HG03565 (cell line): ENCODE results near the gene TAMM41.
"Not testable (repeated sequence)": the region's sequence is repeated elsewhere in the genome, so short reads cannot be mapped to it uniquely, and the experiment has no call there.

Experiments
- ATAC-seq: cut with Tn5 transposase; IDR thresholded peaks from one replicate; pipeline ENCODE4 v1.9.1; 2021; ENCODE audit warnings: mild to moderate bottlenecking, moderate library complexity; ENCODE audit not compliant: unreplicated experiment

Gene TAMM41, protein sequence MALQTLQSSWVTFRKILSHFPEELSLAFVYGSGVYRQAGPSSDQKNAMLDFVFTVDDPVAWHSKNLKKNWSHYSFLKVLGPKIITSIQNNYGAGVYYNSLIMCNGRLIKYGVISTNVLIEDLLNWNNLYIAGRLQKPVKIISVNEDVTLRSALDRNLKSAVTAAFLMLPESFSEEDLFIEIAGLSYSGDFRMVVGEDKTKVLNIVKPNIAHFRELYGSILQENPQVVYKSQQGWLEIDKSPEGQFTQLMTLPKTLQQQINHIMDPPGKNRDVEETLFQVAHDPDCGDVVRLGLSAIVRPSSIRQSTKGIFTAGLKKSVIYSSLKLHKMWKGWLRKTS

DNA sequence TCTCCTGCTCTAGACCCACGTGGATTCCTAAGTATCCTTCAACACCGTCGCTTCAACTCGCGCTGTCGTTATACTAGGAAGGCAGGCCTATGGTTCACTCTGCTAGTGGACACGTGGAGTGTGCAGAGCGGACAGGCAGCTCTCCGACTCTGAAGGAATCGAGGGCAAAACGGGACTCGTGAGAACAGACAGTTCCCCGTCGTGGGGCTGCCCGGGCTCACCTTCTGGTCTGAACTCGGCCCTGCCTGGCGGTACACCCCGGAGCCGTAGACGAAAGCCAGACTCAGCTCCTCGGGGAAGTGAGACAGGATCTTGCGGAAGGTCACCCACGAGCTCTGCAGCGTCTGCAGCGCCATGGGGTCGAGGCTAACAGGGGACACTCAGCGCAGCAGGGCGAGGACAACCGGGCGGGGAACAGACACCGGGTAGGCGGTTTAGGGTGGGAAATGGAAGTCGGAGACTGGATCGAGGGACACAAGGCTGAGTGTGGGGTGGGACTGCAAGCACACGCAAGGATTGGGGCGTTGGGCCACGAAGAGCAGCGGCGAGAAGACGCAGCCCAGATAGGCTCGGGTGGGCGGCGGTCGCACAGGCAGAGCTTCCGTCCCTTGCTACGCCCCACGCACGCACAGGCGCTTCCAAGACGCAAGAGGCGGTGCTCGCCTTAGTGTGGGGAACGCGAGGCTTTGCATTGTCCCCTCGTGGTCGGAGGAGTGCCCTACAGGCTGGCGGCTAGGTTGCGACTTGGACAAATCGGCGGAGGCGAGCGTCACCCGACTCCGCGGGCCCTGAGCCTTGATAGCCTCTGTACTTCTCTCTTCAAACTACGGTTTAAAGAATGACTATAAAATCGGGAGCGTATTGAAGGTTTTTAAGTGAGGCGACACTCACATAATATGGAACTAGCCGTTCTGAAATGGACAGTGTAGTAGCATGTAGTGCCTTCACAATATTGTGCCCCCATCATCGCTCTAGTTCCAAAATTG lies at the start of gene TAMM41:
TSS of gene TAMM41 (minus strand) at position 605 of the 986 bp plus-strand sequence. CDS start at position 356, 249 bp downstream.
- peak; percentile 100 for ATAC-seq

DNA sequence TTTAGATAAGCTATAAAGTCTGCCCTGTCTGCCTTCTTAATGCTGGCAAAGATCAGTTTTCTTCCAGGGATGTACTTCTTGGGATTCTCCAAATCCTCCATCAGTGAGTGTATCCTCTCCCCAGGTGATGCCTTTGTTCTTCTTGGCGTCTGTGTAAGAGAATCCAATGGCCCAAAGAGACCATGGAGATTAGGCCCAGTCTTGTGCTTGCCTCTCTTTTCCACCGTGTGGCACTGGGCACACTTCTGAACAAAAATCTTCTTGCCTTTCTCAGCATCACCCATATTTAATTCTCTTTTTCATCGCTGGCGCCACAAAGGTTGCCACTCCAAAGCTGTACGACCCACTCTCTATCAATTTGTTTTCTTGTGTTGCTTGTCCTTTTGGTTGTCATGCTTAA lies 32.2 kb upstream of the TAMM41 start:
- no peak for ATAC-seq

DNA sequence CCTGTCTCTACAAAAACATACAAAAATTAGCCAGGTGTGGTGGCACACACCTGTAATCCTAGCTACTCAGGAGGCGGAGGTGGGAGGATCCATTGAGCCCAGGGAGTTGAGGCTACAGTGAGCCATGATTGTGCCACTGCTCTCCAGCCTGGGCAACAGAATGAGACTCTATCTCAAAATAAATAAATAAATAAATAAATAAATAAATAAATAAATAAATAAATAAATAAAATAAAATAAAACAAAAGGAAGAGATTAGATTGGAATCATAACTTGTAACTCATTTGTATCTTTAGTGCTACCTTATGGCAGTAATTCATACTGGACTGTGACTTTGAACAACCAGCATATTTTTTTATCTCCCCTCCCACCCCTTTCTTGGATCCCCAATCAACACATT lies 28.0 kb upstream of the TAMM41 start:
- ATAC-seq, result not testable (repeated sequence)

DNA sequence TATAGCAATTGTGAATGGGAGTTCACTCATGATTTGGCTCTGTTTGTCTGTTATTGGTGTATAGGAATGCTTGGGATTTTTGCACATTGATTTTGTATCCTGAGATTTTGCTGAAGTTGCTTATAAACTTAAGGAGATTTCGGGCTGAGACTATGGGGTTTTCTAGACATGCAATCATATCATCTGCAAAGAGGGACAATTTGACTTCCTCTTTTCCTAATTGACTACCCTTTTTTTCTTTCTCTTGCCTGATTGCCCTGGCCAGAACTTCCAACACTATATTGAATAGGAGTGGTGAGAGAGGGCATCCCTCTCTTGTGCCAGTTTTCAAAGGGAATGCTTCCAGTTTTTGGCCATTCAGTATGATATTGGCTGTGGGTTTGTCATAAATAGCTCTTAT lies 17.1 kb upstream of the TAMM41 start:
- not testable (repeated sequence) for ATAC-seq

DNA sequence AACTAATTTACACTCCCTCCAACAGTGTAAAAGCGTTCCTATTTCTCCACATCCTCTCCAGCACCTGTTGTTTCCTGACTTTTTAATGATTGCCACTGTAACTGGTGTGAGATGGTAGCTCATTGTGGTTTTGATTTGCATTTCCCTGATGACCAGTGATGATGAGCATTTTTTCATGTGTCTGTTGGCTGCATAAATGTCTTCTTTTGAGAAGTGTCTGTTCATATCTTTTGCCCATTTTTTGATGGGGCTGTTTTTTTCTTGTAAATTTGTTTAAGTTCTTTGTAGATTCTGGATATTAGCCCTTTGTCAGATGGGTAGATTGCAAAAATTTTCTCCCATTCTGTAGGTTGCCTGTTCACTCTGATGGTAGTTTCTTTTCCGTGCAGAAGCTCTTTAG lies 15.9 kb upstream of the TAMM41 start:
- not testable (repeated sequence) for ATAC-seq

DNA sequence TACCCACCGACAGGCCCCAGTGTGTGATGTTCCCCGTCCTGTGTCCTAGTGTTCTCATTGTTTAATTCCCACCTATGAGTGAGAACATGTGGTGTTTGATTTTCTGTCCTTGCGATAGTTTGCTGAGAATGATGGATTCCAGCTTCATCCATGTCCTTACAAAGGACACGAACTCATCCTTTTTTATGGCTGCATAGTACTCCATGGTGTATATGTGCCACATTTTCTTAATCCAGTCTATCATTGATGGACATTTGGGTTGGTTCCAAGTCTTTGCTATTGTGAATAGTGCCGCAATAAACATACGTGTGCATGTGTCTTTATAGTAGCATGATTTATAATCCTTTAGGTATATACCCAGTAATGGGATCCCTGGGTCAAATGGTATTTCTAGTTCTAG lies 15.5 kb upstream of the TAMM41 start:
- not testable (repeated sequence) for ATAC-seq

DNA sequence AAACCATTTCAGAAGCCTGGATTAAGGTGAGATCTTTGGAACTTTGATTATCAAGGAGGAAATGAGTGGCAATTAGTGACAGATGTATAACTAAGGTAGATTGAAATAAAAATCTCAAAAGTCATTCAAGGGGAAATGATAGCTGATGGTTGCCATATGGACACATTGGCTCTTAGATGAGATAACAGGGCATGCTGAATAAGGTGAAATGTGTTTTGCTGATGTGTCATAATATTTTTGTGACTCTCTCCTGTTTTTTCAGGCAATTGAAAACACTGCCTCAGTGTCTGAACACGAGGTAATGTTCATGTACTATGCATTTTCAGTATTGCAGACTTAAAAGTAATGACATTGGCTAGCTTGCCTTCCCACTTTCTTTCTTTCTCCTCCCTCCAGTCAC lies 13.5 kb upstream of the TAMM41 start:
- not testable (repeated sequence) for ATAC-seq

DNA sequence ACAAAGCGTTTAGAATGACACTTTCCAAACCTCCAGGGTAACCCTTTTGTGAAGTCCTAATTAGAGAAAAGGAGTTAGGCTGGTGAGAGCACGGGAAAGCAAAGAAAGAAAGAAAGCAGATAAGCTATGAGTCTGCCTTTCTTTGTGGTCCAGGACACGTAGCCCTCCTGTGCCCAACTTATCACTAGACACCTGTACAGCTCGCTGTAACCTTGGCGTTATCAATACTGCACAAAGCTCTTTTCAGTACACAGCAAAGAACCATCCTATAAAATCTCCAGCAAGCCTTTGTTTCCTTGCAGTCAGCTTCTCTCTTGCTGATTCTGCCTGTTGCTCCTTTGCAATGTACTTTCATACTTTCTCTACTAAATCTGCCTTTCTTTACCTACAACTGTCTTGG lies 6.8 kb upstream of the TAMM41 start:
- no peak for ATAC-seq

DNA sequence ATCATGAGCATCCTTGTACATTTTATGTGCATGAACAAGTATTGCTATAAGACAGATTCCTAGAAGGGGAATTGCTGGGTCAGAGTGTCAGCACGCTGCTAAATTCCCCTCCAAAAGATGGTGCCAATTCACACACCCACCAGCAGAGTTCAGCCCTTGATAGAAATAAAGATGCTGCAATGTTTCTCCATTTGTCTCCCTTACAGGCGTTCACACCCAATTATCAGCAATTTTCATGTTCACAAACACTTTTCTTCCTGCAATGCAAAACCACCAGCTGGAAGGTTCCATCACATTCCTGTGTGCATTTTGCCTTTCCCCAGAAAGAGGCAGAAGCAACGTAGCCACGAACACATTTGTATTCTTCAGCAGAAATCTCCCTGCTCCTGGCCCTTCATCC lies 3.3 kb upstream of the TAMM41 start:
- no peak for ATAC-seq

DNA sequence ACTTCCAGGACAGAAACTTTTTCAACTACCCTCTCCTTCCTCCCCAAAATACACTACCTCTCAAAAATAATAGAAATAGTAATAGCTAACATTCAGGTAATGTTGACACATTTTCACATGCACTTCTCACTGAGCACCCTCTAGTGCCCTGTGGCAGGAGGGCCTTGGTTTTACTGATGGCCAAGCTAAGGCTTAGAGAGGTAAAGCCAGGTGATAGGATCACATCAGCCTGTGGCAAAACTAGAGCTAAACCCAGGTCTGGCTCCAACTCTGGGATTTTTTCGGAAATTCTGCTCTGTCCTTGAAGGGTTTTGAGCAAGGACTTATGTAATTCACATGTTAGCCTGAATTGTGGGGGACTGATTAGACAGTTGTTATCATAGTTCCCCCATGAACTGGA lies 922 bp upstream of the TAMM41 start:
- ATAC-seq, result no peak

DNA sequence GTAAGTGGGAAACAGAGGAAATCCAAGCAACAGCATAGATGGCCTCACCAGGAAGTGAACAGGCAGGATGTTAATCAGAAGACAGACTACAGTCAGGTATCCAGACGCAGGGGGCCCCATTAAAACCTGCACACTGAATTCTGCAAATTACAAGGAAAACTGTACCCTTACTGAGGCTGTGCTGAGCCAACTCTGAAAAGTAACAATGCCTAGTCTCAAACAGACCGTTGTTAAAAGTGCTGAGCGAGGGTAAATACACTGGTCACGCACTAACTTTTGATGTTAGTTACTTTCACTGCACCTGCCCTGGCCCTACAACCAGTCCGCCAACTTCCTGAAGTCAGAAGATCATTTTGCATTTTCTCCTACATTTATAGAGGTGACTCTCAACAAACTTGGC lies 1.0 kb downstream of the TAMM41 start:
- no peak for ATAC-seq

DNA sequence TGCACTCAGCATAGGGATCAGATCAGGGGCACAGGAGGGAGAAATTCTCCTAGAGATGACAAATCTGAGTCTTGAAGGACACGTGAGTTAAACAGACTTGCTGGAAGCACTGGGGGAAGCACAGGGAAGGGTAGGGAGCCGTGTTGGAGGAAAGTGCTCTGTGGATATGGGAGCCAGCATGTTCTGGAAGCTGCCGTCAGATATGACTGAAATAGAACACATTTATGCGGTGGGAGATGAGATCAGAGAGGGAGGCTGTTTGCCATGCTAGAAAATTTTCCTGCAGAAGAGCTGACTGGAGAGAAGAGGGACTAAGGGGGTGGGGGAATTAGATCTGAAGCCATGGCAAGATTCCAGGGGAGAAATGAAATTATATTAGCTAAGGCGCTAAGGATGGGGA lies 1.8 kb downstream of the TAMM41 start:
- ATAC-seq, result no peak

DNA sequence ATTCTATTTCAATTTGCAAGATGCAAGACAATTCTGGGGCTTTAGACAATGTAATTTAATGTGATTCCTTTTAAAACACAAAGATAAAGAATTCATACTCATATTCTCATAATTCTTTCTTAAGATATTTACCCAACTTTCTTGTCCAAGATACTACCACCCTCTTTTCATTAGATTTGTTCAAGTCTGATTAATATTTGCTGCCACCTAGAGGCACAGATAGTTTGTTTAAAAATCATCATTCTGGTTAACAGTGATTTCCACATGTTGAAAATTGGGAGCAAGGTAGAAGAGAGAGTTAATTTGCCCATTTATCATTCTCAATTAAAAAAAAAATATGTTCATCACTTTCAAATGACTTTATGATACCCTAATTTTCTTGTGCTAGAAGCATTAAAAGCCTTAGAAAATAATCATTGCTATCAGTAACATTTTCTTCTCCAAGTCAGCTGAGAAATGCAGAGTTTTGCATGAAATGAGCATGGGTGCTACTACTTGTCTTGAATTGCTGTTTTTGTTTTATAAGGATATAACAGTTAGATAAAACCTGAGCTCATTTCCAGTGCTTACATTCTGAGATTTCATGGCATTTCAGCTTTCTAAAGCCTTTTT lies 11.6 kb downstream of the TAMM41 start:
- ATAC-seq, result no peak

DNA sequence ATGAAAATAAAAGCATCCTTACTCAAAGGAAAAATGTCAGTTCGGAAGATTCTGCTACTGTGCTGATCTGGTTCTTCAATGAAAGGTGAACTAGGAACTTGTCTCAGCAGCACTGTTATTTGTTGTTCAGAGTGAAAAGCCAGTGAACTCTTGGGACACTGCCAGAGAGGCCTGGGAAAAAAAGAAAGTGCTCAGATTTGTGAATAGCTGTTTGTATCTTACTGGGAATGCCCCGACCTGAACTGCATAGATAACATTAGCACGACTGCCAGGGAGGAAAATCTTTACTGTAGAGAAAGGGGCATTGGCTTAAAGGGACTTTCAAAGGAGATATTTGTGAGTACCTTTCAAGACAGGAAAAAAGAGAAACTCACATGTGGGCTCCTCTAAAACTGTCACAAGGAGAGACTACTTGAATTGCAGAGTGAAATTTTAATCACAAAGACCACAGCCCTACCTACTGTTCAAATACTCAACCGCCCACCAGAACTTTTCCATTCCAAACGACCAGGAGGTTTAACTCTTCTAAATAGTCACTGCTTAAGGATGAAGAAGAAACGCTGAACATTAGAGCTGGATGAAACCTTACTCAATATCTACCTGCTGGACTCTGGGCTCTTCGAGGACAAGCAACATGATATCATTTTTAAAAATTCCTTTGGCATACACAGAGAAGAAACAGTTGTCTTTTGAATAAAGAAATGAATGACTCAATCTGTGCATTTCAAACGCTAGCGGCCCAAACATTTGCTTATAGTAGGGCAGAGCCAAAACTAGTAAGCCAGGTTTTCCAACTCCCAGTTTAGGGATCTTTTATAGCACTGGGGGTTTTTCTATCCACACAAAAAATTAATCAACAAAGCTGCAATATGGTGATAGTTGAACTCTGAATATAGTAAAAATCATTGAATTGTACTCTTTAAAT lies 13.4 kb downstream of the TAMM41 start:
- no peak for ATAC-seq

DNA sequence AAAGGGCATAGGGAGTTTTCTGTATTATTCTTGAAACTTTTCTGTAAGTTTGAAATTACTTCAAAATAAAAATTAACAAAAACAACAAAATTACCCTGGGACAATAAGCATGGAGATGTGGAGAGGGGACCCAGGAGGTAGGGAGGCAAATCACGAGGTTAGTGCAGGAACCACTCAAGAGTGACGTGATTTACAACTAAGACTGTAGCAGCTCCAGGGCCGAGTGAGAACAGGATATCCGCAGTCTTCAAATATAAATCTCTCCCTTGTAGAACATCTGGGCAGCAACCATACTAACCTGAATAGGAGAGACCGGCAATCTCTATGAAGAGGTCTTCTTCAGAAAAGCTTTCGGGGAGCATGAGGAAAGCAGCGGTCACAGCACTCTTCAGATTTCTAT lies 17.3 kb downstream of the TAMM41 start:
- ATAC-seq, result no peak

DNA sequence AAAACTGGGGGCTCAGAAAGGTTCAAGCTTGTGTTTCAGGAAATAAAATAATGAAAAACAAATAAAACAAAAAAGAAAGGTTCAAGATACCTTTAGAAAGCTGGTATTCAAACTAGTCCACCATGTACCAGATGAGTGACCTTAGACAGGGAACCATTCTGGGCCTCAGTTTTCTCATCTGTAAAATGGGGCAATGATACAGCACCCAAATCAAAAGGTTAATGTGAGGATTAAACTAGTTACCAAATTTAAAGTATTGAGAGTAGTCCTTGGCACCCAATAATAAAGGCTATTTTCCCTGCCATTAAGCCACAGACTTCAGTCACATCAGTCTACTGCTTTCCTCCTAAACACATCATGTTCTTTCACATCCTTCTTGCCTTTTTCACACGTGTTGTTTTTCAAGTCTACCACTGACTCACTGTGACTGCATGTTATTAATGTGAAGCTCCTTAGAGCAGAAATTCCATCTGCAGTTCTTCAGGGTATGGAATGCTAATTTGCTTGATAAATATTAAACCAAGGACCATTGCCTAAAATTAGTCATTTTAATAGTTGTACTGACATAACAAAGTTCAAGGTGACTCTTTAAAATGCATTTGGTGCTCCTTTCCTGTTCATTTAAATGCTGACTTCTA lies 19.9 kb downstream of the TAMM41 start:
- ATAC-seq, result no peak

DNA sequence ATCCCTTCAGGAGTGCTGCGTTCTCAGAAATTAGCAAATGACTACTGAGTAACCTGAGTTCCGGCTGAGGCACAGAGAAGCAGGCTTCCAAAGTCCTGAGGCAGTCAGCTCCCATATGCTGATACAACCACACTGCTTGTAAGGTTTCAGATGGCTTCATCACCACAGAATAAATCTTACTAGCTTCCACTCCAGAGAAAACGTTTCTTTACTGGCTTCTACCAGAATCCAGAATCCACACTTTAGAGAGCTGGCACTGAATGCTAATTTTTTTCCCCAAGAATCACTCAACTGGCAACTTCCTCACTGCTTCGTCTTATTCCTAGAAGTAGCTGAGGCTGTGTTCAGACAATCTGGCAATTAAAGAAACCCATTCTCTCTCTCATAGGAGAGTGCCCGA lies 21.4 kb downstream of the TAMM41 start:
- ATAC-seq, result no peak

DNA sequence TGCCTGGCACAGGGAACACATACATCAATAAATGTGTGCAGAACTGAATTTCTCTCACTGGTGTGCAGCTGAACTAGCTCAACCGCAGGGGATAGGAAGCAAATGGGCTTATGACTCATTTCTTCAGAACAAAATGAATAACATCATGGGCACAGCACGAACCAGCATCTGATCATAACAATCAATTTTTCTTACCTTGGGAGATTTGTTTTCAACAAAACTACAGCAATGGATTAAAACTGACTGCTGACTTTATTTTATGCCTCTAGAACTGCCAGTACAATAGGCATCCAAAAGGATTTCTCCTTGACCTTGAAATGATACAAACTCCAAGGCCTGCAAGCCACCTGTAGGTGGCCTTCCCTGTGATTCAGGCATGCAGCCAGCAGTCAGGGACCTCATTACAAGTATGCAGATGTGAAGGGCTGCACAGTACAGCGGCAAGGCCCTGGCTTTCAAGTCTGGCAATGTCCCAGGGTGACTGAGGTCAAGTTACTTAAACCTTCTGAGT lies 26.1 kb downstream of the TAMM41 start:
- ATAC-seq, result peak; percentile 83

DNA sequence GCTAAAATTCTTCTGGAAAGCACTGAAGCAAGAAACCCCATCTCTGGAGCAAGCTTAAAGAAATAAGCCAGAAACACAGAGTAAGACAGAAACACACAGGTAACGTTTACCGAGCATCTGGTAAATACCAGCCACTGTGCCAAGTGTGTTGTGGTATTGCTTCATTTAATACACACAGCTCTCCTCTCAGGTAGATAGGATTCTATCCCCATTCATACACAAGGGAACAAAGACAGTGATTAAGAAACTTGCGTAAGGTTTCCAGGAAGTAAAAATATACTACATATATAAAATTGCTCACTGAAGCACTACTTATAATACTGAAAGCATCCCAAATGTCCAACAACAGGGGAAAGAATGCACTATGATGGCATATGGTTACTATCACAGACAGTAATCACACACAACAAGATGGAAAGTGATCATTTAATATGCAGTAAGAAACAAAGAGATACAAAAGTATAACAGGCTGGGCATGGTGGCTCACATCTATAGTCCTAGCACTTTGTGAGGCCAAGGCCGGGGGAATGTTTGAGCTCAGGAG lies 27.5 kb downstream of the TAMM41 start:
- ATAC-seq, result no peak
